GM12891 (cell line): ENCODE results near the gene ALDH4A1.
"Not testable (repeated sequence)": the region's sequence is repeated elsewhere in the genome, so short reads cannot be mapped to it uniquely, and the experiment has no call there.

Experiments used
- DNase-seq: peaks from one replicate; pipeline ENCODE4 v3.0.0; 2011; ENCODE audit warnings: low spot score; ENCODE audit not compliant: insufficient read length
- FAIRE-seq: peaks from 2 replicates; lab custom pipeline; 2011; peaks lifted over from hg19 to GRCh38; lab: Jason Lieb, UNC
- PAX5 ChIP-seq: IDR thresholded peaks from 2 replicates; pipeline ENCODE4 v1.6.1; 2011; ENCODE audit warnings: low read length, moderate library complexity, mild to moderate bottlenecking; ENCODE audit not compliant: insufficient read depth, severe bottlenecking
- POLR2A ChIP-seq: IDR thresholded peaks from 2 replicates; pipeline ENCODE4 v1.6.1; 2011; ENCODE audit warnings: low read depth, low read length, control low read depth
- POLR2AphosphoS5 ChIP-seq: IDR thresholded peaks from 2 replicates; pipeline ENCODE4 v1.6.1; 2011; ENCODE audit warnings: low read depth, low read length, control low read depth
- POU2F2 ChIP-seq: IDR thresholded peaks from 2 replicates; pipeline ENCODE4 v1.6.1; 2011; ENCODE audit warnings: low read depth, mild to moderate bottlenecking, control low read depth, low read length, moderate library complexity
- SPI1 ChIP-seq: IDR thresholded peaks from 2 replicates; pipeline ENCODE4 v1.6.1; 2011; ENCODE audit warnings: low read depth, low read length, control low read depth
- TAF1 ChIP-seq: IDR thresholded peaks from 2 replicates; pipeline ENCODE4 v1.6.1; 2011; ENCODE audit warnings: low read depth, low read length, control low read depth

Gene ALDH4A1

GRCh38 chr1:18870957-18871356 lies 31.4 kb downstream of the ALDH4A1 start:
- TF ChIP-seq POLR2AphosphoS5 (no peak), POLR2A (no peak), POU2F2 (no peak)
- FAIRE-seq (no peak), DNase-seq (no peak)

- not testable (repeated sequence) for FAIRE-seq, DNase-seq
Observed at GRCh38 chr1:18870595-18870865, 31.8 kb downstream of the ALDH4A1 start.

- DNase-seq, result no peak
- TF ChIP-seq PAX5 (no peak), POLR2AphosphoS5 (no peak), TAF1 (no peak), POLR2A (no peak), POU2F2 (no peak), SPI1 (no peak)
- FAIRE-seq, result no peak
Observed at GRCh38 chr1:18869847-18870594, 32.3 kb downstream of the ALDH4A1 start.

GRCh38 chr1:18868801-18869424 lies 33.4 kb downstream of the ALDH4A1 start:
- FAIRE-seq, result no peak
- TF ChIP-seq POLR2AphosphoS5, result no peak
- no peak for TF ChIP-seq POLR2A
- no peak for TF ChIP-seq SPI1
- TF ChIP-seq POU2F2, result no peak
- TF ChIP-seq PAX5, result no peak
- TF ChIP-seq TAF1, result no peak
- DNase-seq, result no peak

GRCh38 chr1:18868354-18868753 lies 34.0 kb downstream of the ALDH4A1 start:
- no peak for DNase-seq
- FAIRE-seq, result no peak
- TF ChIP-seq SPI1, result no peak
- TF ChIP-seq PAX5, result no peak
- no peak for TF ChIP-seq POLR2A
- no peak for TF ChIP-seq TAF1
- TF ChIP-seq POU2F2, result no peak
- no peak for TF ChIP-seq POLR2AphosphoS5

GRCh38 chr1:18866846-18867245 lies 35.5 kb downstream of the ALDH4A1 start:
- TF ChIP-seq POLR2AphosphoS5 (no peak), TAF1 (no peak), PAX5 (no peak), POU2F2 (no peak), SPI1 (no peak), POLR2A (no peak)
- FAIRE-seq (no peak), DNase-seq (no peak)

GRCh38 chr1:18866314-18866713 lies 36.0 kb downstream of the ALDH4A1 start:
- FAIRE-seq (no peak), DNase-seq (no peak)
- TF ChIP-seq PAX5 (no peak), POU2F2 (no peak), TAF1 (no peak), SPI1 (no peak), POLR2A (no peak), POLR2AphosphoS5 (no peak)

GRCh38 chr1:18865176-18865575 lies 37.2 kb downstream of the ALDH4A1 start:
- DNase-seq (no peak), FAIRE-seq (no peak)
- TF ChIP-seq POLR2A, result no peak
- no peak for TF ChIP-seq TAF1
- no peak for TF ChIP-seq PAX5
- no peak for TF ChIP-seq POLR2AphosphoS5
- TF ChIP-seq POU2F2, result no peak
- no peak for TF ChIP-seq SPI1

GRCh38 chr1:18861590-18861989 lies 40.8 kb downstream of the ALDH4A1 start:
- DNase-seq (no peak), FAIRE-seq (no peak)
- TF ChIP-seq TAF1 (no peak), POLR2AphosphoS5 (no peak), POLR2A (no peak), PAX5 (no peak), POU2F2 (no peak), SPI1 (no peak)

GRCh38 chr1:18861082-18861481 lies 41.3 kb downstream of the ALDH4A1 start:
- TF ChIP-seq TAF1, result no peak
- no peak for DNase-seq

GRCh38 chr1:18859560-18859959 lies 42.8 kb downstream of the ALDH4A1 start, which contains the start of gene TAS1R2:
Gene TAS1R2 (minus strand): TSS chr1:18859660. CDS start chr1:18859660, 0 bp downstream.
- no peak for TF ChIP-seq POLR2A
- no peak for TF ChIP-seq TAF1
- no peak for TF ChIP-seq SPI1
- TF ChIP-seq POU2F2, result no peak
- TF ChIP-seq POLR2AphosphoS5, result no peak
- no peak for TF ChIP-seq PAX5
- no peak for FAIRE-seq
- DNase-seq, result no peak

More at GRCh38 chr1:18861082-18861481, 41.3 kb downstream of the ALDH4A1 start:
- FAIRE-seq, result no peak
